Measurements from ENCODE around the gene SCAF11. TPM values are rescaled to one million over a fixed set of nuclear protein-coding genes. Genes with fewer than 3 reads are reported as not detected.

The SCAF11 gene
- total RNA-seq, 4 donors from 2014 or later, result 124 to 221 (median 167) TPM

DNA sequence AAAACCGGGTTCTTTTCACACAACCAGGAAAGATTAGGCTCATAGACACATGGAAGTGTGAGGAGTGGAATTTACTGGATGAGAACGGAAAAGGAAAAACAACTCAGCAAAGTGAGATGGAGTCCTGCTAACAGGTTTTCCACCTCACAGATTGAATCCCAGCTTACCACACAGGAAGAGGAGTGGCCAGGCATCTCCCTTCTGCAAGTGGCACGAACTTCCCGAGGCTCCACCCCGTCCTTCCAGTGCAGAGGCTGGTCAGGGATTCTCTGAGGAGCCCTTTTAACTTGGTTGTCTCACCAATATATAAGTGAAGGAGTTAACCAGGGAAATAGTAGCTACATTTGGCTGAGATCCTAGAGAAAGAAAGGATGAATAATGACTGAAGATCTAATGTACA, 102.8 kb downstream of the SCAF11 start:
- WGBS, result 90% methylated on average over 5 of the region's 5 CpGs
- no peaks in the 10 kb centered on the region for H3K9me3 ChIP-seq
- H3K36me3 ChIP-seq, result peaks cover 37% of the 10 kb centered on the region
- no peaks in the 10 kb centered on the region for H3K27me3 ChIP-seq
- TF ChIP-seq, protein P1, sequence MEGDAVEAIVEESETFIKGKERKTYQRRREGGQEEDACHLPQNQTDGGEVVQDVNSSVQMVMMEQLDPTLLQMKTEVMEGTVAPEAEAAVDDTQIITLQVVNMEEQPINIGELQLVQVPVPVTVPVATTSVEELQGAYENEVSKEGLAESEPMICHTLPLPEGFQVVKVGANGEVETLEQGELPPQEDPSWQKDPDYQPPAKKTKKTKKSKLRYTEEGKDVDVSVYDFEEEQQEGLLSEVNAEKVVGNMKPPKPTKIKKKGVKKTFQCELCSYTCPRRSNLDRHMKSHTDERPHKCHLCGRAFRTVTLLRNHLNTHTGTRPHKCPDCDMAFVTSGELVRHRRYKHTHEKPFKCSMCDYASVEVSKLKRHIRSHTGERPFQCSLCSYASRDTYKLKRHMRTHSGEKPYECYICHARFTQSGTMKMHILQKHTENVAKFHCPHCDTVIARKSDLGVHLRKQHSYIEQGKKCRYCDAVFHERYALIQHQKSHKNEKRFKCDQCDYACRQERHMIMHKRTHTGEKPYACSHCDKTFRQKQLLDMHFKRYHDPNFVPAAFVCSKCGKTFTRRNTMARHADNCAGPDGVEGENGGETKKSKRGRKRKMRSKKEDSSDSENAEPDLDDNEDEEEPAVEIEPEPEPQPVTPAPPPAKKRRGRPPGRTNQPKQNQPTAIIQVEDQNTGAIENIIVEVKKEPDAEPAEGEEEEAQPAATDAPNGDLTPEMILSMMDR (IDR thresholded peaks at IDR 0.05), result no peak
- TF ChIP-seq POLR2AphosphoS5 (IDR thresholded peaks at IDR 0.05) (no peak), EP300 (IDR thresholded peaks at IDR 0.05) (no peak), POLR2A (IDR thresholded peaks at IDR 0.05) (no peak)
- H3K27ac ChIP-seq, result no peak overlapping the region
- no peaks in the 10 kb centered on the region for H3K4me1 ChIP-seq
- no peak overlapping the region for H3K4me3 ChIP-seq
- no peak for DNase-seq (ENCODE audit: low spot score in 2 of 2)

DNA sequence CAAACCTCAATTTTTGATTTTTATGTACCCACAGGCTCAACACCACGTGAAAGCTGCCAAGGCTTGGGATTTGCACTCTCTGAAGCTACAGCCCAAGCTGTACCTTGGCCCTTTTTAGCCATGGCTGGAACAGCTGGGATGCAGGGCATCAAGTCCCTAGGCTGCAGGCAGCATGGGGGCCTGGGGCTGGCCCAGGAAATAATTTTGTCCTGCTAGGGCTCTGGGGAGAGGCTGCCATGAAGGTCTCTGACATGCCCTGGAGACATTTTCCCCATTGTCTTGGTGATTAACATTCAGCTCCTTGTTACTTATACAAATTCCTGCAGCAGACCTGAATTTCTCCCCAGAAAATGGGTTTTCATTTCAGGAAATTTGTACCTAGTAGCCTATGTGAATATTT, 103.7 kb downstream of the SCAF11 start:
- H3K4me3 ChIP-seq, result no peak overlapping the region
- WGBS, result no CpG with 5 or more reads among the region's 1 CpG
- H3K27me3 ChIP-seq, result no peaks in the 10 kb centered on the region
- no peak for DNase-seq (ENCODE audit: low spot score in 2 of 2)
- no peaks in the 10 kb centered on the region for H3K9me3 ChIP-seq
- peaks cover 29% of the 10 kb centered on the region for H3K36me3 ChIP-seq
- TF ChIP-seq EP300 (IDR thresholded peaks at IDR 0.05), result no peak
- no peak for TF ChIP-seq POLR2AphosphoS5 (IDR thresholded peaks at IDR 0.05)
- TF ChIP-seq POLR2A (IDR thresholded peaks at IDR 0.05), result no peak
- TF ChIP-seq, protein P1 (IDR thresholded peaks at IDR 0.05), result no peak
- no peaks in the 10 kb centered on the region for H3K4me1 ChIP-seq
- H3K27ac ChIP-seq, result no peak overlapping the region

DNA sequence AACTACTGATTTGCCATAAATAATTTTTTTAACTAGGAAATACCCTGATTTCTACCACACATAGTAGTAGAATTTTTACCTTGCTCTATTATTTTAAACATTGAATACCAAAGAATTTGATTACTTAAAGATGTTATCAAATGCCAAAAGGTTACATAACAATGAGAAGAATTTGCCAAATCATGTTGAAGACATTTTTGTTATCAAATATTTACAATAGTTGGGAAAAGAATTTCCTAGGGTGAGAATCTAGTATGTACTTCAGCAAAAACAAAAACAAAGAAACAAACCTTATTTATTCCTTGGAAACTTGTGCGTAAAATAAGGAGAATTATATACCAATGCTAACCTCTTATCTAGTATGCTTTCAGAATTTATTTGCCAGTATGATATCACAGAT, 107.2 kb downstream of the SCAF11 start:
- Histone ChIP-seq H3K36me3 (peaks cover 36% of the 10 kb centered on the region), H3K27ac (no peak overlapping the region), H3K9me3 (no peaks in the 10 kb centered on the region), H3K4me1 (no peaks in the 10 kb centered on the region), H3K27me3 (no peaks in the 10 kb centered on the region), H3K4me3 (no peak overlapping the region)
- WGBS, result 90% methylated on average over 1 of the region's 1 CpG
- no peak for DNase-seq (ENCODE audit: low spot score in 2 of 2)
- no peak for TF ChIP-seq POLR2A (IDR thresholded peaks at IDR 0.05)
- TF ChIP-seq, protein P1 (IDR thresholded peaks at IDR 0.05), result no peak
- TF ChIP-seq POLR2AphosphoS5 (IDR thresholded peaks at IDR 0.05), result no peak
- TF ChIP-seq EP300 (IDR thresholded peaks at IDR 0.05), result no peak

DNA sequence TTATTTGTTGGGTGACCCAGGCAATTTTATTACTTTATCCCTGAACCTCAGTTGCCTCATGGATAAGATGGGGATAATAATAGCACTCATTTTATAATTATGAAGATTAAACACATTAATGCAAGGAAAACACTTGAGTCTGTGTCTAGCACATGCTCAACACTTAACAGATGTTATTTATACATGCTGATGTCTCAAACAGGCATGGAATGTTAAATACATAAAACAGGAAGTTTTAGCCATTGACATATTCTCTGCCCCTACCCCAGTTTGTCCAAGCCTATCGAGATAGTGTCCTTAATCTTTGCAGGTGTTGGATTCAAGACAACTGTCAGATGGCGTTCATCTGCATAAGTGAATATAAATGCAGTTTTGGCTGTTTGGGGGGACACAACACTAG, 109.8 kb downstream of the SCAF11 start:
- no peak for DNase-seq (ENCODE audit: low spot score in 2 of 2)
- Histone ChIP-seq H3K27ac (no peak overlapping the region), H3K4me3 (no peak overlapping the region), H3K9me3 (no peaks in the 10 kb centered on the region), H3K36me3 (peaks cover 42% of the 10 kb centered on the region), H3K27me3 (no peaks in the 10 kb centered on the region), H3K4me1 (no peaks in the 10 kb centered on the region)
- no peak for TF ChIP-seq POLR2A (IDR thresholded peaks at IDR 0.05)
- no peak for TF ChIP-seq POLR2AphosphoS5 (IDR thresholded peaks at IDR 0.05)
- TF ChIP-seq, protein P1 (IDR thresholded peaks at IDR 0.05), result no peak
- no peak for TF ChIP-seq EP300 (IDR thresholded peaks at IDR 0.05)
- 90% methylated on average over 2 of the region's 2 CpGs for WGBS

DNA sequence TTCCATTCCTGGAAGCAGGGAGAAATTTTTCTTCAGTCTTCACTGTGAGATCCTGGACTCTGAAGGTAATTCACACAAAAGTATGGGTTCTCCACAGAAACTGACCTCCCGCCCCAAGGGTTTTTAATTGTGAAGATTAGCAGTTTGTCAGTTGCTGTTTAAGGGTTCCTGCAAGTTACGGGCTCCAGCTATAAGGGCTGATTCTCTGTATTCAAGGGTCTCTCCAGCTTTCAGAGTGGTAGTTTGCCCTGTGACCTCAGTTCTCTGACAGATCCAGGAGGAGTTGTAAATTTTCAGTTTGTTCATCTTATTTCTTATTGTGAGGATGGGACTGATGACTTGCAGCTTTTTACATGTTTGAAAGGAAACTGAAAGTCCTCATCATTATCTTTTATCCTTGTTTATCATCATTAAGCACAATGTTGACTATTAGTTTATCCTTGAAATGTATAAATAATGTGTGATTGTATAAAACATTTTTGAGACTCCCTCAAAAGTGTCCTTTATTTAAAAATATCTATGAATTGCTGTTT, 110.9 kb downstream of the SCAF11 start:
- TF ChIP-seq, protein P1 (IDR thresholded peaks at IDR 0.05), result no peak
- TF ChIP-seq POLR2A (IDR thresholded peaks at IDR 0.05) (no peak), POLR2AphosphoS5 (IDR thresholded peaks at IDR 0.05) (no peak), EP300 (IDR thresholded peaks at IDR 0.05) (no peak)
- no peaks in the 10 kb centered on the region for H3K9me3 ChIP-seq
- H3K27ac ChIP-seq, result no peak overlapping the region
- H3K4me3 ChIP-seq, result no peak overlapping the region
- peaks cover 46% of the 10 kb centered on the region for H3K36me3 ChIP-seq
- H3K27me3 ChIP-seq, result no peaks in the 10 kb centered on the region
- no peaks in the 10 kb centered on the region for H3K4me1 ChIP-seq
- no peak for DNase-seq (ENCODE audit: low spot score in 2 of 2)
- WGBS, result 95% methylated on average over 2 of the region's 2 CpGs

Data from suprapubic skin (tissue), 4 donors.